Measurements from ENCODE around the gene RAI1.

Gene RAI1

DNA sequence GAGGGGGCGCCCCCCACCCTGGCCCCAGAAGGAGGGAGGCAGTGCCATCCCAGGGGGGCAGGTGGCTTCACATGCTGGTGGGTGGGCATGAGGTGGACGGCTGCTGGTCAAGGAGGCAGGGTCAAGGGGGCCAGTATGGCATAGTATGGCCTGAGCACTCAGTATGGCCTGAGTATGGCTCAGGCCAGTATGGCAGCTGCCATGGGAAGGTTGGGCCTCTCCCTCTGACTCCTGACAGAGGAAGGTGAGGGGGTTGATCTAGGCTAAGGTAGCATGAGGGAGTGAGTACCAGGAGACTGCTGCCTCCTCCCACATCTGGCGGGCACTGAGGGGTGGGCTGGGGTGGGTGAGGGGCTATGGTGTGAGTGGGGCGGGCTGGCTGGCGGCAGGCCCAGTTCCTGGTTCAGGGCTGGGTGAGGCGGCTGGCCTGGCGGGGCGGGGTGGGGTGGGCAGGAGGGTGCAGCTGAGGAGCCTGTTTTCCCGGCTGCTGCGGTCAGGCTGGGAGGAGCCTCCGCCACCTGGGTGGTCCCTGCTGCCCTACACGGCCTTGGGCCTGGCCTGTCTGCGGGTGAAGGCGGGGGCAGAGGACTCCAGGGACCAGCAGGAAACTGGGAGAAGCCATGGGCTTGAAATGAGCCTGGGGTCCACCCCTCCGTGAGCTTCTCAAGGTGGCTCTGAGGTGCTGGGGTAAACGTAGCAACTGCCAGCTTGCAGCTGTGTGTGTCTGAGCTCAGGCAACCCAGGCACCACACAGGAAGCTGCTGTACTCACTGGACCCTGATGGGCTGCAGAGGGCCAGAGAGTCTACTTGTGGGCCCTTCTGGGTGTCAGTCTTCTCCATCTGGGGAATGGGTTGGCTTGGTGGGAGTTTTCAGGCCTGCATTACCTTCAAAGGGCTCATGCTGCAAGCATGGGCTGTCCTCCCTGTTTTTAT is 57.0 kb downstream of the RAI1 start:
- DNase-seq, result no peak

DNA sequence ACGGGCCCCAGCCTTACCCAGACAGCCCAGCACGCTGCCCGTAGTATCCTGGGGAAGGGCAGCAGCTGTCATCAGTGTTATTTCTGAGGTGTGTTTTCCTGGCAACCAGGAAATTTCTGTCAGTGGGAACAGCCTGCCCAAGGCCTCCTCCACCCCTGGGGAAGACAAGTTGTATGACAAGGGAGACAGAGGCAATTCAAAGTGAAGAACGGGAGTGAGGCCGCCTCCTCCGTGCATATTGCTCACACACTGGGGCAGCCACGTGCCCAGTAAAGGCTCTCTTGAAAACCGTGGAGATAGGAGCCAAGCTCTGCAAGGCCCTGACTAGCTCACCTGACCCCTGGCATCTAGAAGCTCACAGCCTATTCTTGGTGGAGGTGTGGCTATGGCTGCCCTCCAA is 57.6 kb downstream of the RAI1 start:
- DNase-seq, result no peak

DNA sequence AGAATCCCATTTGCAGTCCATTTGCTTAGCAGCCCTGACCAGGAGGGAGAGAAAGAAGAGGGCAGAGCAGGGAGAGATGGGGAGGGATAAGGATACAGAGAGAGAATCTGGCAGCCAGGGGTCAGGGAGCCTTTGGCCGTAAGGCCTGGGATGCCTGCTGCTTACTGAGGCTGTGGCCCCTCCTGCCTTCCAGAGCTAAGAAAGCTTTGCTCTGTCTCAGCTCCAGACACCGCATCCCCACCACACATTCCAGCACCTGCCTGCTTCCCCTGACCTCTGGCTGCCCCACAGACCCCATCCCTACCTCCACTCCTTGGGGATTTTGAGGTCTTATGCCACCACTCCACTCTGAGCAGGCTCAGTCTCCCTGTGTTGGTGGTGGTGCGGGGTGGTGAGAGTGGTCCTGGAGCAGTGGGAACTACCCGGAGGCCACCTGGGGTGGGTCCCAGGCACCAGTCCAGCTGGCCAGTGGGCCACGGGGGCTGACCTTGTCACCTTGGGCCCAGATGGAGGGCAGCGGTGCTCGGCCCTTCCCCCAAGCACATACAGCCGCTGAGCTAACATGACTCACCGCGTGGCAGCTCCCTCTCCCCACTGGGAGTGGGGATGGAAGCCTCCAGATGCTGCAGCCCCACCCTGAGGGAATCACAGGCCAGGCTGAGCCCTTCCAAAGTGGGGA is 58.3 kb downstream of the RAI1 start:
- no peak for DNase-seq

DNA sequence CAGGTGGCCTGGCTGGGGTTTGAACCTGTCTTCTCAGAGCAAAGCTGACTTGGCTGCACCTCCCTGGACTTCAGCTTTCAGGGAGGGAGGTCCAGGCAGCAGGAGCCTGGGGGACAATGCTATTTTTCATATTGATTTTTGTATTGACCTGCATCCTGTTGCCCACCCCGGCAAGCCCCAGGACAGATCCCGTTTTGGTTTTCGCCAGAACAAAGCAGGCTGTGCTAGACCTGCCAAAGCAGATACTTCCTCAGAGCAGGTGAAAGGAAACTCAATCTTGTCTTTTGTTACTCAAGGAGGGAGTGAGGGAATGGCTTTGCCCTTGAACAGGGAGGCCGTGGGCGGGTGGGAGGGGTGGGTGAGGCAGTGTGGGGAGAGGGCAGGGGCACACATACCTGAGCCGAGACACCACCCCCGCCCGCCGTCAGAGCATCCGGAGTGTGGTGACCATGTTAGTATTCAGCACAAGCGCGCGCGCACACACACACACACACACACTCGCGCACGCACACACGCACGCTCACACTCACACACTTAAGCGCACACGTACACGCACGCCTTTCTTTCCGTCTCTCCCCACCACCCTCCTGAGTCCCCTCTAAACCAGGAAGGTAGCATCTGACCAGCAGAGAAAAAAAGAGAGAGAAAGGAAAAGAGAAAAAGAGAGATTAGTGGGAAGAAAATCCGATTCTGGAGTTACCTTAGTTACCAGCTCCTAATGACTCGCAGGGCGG is 59.5 kb downstream of the RAI1 start:
- no peak for DNase-seq

DNA sequence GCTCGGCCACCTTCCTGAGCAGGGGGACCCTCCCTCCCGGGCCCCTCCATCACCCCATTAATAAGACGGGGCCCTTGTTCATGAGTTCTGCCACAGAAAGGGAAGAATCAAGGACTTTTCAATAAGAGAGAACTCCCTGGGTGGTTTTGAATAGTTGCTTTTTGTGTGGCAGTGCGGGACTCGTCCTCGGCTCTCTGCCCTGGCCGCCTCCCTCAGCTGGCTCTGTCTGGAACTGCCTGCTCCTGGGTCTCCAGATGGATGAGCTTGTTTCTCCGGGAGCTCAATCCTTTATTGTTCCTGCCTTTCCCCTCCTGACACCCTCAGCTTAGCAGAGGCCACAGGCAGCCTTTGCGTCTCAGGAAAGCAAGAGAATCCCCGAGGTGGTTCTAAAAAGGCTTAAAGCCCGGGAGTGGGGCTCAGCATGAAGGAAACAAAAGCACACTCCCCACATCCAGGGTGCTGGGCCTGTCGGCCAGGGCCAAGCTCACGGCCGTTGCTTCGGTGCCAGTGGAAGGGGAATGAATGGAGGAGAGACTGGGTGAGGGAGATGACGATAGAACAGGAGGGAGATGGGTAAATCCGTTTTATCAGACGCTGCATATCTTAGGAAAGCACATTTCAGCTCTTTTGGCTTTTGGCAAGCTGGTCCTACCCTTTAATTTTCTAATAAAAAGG is 60.2 kb downstream of the RAI1 start:
- DNase-seq, result no peak

DNA sequence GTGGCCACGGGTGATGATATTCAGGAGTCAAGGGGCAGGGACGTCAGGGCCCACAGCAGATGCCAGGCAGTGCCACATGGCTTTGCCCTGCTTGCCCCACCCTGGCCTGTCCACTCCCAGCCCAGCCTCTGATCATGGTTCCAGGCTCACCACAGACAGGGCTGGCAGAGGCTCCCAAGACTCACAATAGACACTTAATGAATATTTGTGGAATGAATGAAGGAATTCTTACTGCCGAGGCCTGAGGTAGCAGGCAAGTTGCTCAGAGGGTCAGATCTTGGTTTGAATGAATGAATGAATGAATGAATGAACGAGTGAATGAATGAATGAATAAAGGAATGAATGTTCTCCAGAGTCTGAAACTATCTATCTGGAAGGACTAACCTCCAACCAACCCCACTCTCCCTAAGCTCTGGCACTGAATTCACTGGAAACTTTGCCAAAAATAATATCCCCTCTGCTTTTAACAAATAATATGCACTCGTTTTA is 60.9 kb downstream of the RAI1 start:
- DNase-seq, result no peak

DNA sequence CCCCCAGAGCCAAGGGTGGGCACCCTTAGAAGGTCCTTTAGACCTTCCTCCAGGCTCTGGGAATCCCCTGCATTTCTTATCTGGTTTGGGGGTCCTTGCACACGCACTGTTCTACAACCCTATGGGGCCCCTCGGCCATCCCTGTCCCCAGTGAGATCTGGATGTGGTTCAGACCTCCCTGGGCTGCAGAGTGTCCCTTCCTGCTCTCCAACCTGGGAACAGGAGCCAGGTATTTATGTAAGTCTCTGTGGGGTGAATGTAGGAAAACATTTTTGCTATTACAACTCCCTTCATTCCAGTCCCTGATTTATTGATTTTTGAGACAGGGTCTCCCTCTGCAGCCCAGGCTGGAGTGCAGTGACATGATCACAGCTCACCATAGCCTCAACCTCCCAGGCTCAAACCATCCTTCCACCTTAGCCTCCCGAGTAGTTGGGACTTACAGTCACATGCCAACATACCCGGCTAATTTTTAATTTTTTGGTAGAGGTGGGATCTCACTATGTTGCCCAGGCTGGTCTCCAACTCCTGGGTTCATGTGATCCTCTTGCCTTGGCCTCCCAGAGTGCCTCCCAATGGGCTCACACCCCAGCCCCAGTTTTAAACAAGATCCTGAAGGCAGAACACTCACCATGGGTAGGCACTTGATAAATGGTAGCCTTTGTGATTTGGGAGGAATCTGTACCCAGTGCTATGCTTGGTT is 61.6 kb downstream of the RAI1 start:
- no peak for DNase-seq

DNA sequence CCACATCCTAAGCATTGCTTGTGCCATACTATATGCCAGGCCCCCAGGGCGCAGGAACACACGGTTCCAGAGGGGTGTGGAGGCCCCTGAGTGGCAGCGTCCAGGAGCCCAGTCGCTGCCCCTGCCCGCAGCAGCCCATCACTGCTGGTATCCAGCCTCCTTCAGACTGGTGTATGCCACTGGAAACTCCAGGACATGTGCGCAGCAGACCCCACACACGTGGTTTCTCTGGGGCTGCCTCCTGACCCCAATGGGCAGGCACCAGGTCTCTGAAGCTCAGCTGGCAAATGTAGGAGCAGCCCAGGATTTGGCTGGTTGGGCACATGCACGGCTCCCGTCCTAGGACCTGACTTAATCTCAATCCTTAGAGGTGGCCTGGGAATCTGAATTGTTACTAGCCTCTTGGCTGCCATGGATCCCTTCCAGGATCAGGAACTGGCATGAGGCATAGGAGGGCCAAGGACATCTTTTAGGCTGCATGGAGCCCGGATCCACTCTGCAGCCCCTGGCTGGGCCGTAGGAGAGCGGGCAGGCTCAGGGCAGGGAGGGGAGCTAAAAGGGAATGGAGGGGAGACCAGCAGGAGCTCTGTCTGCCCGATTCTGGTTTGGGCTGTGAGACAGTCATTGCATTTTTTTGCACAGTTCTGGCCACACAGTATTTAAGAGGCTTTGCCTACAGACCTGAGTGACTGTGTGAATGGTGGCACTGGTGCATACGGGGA is 62.3 kb downstream of the RAI1 start:
- DNase-seq, result no peak

DNA sequence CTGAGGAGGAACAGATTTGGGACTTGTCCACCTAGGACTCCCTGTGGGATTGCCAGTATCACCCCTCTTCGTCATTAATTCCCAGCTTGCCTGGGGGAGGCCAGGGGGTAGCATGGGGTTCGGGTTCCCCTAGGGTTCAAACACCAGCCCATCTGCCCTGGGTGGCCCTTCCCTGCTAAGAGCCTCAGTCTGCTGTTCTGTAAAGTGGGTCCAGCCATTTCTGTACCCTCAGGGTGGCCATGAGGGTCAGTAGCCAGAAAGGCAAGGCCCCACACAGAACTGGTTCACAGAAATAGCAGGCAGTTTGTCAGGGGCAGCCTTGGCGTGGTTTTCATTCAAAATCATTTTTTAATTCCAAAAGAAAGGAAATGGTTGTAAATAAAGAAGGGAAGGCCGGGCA is 62.9 kb downstream of the RAI1 start:
- no peak for DNase-seq

DNA sequence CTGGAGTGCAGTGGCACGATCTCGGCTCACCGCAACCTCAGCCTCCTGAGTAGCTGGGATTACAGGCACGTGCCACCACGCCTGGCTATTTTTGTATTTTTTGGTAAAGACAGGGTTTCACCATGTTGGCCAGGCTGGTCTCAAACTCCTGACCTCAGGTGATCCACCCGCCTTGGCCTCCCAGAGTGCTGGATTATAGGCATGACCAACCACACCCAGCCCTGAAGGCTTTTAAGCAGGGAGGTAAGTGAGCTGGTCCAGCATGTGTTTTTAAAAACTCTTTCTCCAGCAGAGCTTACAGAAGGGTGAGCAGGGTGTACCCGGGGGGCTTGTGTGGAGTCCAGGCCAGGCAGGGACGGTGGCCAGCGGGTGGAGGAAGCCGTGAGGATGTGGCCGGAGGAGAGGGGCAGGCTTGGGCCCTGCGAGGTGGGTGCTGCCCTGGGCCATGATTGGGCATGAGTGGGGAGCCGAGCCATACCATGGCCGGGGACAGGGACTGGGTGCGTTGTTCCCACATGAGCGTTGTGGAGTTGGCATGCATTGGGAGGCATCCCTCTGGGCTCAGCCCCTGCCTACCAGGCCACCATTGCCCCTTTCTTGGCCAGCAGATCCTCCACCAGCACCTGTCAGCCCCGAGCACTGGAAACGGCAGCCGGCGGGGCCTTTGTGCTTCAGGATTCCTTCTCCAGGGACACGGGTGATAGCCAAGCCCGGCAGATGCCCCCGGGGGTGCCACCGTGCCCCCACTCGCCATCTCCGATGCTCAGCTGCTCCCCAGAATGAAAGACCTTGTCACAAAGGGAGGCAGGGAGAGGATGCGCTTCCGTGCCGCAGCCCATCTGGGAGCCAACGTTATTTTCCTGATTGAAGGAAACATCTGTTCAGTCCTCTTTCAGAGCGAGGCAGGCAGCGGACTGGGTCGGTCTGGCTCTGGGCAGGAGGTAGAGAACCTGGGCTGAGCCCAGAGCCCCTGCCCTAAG is 64.5 kb downstream of the RAI1 start:
- no peak for DNase-seq

DNA sequence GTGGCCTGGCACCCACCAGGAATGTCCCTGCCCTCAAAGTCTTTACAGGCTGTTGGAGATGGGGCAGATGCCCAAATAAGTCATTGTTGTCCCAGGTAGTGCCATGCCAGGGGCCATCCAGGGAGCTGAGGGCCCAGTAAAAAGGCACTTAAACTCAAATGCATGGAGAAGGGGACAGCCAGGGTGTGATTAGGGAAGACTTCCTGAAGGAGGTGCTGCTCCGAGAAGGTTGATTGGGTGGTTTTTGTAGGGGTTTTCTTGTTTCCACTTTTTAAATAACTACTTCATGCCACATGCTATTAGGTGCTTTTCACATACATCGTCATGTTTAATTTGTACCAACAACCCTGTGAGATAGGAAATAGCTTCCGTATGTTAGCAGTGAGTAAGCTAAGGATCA is 66.9 kb downstream of the RAI1 start:
- no peak for DNase-seq

DNA sequence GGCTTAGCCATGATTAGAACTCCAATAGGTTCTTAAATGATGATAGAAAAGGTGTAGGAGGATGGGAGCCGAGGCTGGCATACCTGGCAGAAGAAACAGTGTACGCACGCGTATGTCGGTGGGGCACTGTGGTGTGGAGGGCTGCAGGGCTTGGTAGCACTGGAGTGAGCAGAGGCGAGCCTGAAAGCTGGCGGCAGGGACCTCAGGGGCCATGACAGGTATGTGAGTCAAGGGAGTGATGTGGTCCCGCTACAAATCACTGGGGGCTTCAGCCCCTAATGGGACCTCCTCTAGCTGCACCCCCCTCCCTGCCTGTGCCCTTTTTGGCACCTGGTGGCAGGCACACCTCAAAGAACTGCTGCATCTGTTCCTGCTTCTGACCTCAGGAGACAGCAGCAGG is 67.3 kb downstream of the RAI1 start:
- no peak for DNase-seq

DNA sequence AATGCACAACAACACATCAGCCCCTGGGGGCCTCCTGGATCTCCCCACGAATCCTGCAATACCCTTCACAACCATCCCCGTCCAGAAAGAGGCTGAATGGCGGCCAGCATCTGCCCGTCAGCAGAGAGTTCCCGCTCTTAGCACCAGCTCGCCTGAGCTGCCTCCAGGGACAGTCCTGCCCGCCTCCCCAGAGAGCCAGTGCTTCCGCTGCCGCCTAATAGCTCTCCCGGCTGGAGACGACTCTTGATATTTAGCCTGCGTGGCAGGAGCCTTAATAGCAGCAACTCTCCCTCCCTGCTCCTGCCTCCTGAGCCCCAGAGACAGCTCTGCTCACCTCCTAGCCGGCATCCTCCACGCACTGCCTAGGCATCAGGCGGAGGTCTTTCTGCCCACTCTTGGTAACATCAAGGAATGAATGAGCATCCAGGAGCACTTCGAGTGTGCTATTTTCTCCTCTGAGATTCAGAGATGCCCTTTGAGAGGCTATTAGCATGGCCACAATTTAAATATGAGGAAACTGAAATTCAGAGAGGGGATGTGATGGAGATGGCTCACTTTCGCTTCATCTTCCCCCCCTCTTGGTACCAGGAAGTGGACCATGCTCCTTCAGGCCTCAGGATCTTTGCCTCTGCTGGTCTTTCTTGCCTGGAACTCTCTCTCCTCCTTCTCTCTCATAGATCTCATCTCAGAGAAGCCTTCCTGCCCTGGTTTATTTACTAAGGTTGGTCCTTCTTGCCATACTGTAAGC is 67.9 kb downstream of the RAI1 start:
- no peak for DNase-seq

DNA sequence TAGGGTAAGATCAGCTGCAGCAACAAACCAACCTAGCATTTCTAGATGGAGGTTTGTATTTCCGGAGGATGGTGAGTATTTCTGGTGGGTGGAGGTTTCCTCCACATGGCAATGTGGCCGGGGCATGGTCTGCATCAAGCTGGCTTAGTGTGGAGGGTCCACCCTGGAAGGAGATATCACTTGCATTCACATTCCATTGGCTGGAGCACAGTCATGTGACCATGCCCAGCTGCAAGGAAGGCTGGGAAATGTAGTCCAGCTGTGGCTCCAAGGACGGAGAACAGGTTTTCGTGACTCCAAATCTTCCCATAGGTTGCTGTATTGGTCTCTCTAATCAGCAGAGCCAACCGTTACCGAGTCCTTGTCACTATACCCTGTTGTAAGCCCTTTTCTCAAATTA is 68.7 kb downstream of the RAI1 start:
- peak in 1 of 2 donors; percentile 14 for DNase-seq

DNA sequence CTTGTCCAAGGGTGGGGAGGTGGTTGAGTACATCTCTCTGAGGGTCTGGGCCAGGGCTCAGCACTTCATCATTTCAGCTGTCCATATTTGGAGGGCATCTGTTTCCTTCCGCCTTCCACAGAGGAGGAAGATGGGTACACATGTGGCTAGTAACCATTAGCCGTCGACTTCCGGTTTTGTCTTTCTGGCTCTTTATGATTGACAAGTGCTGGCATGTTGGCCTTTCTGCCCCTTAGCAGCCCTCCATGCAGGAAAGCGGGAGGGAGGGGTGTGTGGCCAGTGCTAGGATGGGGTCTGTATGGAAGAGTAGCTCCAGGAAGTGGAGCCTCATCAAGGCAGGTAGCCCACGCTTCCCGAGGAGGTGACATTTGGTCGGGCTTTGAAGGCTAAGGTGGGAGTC is 69.6 kb downstream of the RAI1 start:
- peak in 1 of 2 donors; percentile 62 for DNase-seq

DNA sequence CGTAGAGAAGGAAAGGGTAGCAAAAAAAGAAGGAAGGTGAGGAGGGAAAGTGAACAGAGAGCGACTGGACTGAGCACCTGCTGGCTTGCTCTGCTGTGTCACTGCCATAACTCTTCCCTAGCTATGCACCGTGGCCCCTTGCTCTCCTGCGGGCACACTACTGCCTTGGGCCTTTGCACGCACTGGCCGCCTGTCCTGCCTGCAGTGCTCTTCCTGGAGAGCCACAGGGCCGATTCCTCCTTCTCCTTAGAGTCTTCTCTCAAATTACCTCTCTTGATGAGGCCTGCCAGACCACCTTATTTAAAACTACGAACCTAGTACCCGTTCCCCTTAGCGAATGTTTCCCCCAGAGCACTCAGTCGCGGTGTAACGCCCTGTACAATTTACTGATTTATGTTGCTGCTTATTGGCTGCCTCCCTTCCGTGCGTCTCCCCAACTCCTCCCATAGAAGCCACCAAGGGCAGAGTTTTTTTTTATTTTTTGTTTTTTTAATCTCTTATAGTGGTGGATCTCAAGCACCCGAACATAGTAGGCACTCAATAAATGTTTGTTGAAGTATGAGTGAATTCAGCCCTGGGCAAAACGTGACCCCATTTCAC is 70.3 kb downstream of the RAI1 start:
- no peak for DNase-seq

DNA sequence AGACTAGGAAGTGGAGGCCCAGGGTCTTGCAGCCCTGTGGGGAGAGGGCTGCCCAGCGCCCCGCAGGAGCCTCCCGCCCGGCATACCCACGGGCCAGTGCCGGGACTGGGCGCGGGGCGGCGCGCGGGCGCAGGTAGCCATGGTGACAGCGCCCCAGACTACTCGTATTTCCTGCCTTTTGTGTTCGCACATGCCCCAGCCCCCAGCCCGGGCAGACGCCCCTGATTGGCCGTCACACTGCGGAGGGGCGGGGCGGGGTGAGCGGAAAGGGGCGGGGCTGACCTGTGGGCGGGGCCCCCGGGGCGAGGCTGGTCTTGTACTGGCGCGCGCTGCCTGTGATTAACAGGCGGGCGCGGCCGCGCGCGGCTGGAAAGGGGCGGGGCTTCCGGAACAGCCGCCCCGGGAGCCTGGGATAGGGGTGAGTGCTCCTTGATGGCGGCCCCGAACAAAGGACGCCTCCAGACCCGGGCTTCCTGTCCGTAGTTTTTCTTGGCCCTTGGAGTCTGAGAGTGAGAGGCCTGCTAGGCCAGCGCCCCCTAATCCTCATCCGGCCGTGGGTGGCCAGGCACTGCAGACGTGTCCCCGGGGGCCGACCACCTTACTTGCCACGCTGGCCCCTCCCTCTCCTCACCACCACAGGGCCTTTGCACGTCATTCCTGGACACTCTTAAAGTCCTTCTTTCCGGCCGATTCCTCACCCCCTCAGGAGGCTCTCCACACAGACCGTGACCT is 71.0 kb downstream of the RAI1 start:
- DNase-seq, result peak; percentile 85 to 90

DNA sequence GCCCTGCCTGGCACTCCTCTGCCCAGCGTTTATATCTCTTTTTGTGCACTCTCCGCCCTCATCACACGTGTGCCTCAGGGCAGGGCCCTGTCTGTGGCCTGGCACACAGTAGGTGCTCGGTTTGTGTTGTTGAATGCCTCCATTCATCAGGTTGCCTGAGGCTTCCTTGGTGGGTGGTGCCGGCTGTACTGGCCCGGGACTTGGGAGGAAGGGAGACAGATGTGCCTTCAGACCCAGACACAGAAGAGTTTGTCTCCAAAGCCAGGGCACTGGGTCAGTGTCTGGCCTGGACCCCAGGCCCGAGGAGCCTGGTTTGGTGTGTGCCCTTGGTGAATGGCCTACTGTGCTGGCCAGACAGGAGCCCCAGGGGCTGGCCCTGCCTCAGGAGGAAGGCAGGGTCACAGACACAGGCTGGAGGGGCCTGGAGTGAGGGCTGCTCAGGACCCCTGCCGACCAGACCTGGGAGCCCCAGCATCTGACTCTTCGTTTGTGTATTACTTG is 71.6 kb downstream of the RAI1 start:
- no peak for DNase-seq
